ENCODE results near the gene AKAP8L.

DNA sequence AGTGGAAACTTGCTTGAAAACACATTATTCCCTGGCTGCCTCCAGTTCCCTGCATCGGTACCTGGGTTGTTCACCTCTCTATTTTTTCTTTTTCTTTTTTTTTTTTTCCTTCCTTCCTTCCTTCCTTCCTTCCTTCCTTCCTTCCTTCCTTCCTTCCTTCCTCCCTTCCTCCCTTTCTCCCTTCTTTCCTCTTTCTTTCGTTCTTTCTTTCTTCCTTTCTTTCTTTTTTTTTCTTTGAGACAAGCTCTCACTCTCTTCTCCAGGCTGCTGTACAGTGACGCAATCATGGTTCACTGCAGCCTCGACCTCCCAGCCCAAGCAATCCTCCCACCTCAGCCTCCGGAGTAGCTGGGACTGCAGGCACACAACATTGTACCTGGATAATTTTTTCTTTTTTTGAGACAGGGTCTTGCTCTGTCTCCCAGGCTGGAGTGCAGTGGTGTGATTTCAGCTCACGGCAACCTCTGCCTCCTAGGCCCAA lies 49.0 kb upstream of the AKAP8L start:
- TF ChIP-seq POLR2A (IDR thresholded peaks at IDR 0.05; ENCODE audit: low read depth, low read length) (no peak), POLR2AphosphoS5 (IDR thresholded peaks at IDR 0.05; ENCODE audit: low read depth, low read length) (no peak), TAF1 (IDR thresholded peaks at IDR 0.05; ENCODE audit: low read depth, low read length) (no peak)

Measured in GM12891 (cell line).